ENCODE results near the gene ZNF561.

The ZNF561 gene

GRCh38 chr19:9644472-9644871 is 23.4 kb upstream of the ZNF561 start:
- FAIRE-seq (peak; percentile 66), DNase-seq (ENCODE audit: insufficient read length, low spot score) (no peak)
- TF ChIP-seq CTCF (IDR thresholded peaks at IDR 0.05; ENCODE audit: insufficient read depth, missing control alignments) = no peak

- FAIRE-seq = no peak
These were observed 20.8 kb upstream of the ZNF561 start for GRCh38 chr19:9641810-9642209.

GRCh38 chr19:9640956-9641355 is 19.9 kb upstream of the ZNF561 start:
- FAIRE-seq (no peak), DNase-seq (ENCODE audit: insufficient read length, low spot score) (no peak)
- TF ChIP-seq CTCF (IDR thresholded peaks at IDR 0.05; ENCODE audit: insufficient read depth, missing control alignments) = no peak

More at GRCh38 chr19:9641810-9642209, 20.8 kb upstream of the ZNF561 start:
- no peak for TF ChIP-seq CTCF (IDR thresholded peaks at IDR 0.05; ENCODE audit: insufficient read depth, missing control alignments)
- no peak for DNase-seq (ENCODE audit: insufficient read length, low spot score)

- no peak for TF ChIP-seq CTCF (IDR thresholded peaks at IDR 0.05; ENCODE audit: insufficient read depth, missing control alignments)
- DNase-seq (ENCODE audit: insufficient read length, low spot score) (no peak), FAIRE-seq (no peak)
These were observed 15.0 kb upstream of the ZNF561 start for GRCh38 chr19:9636018-9636417.

- no peak for TF ChIP-seq CTCF (IDR thresholded peaks at IDR 0.05; ENCODE audit: insufficient read depth, missing control alignments)
- no peak for FAIRE-seq
- DNase-seq (ENCODE audit: insufficient read length, low spot score) = no peak
These were observed 6.8 kb upstream of the ZNF561 start for GRCh38 chr19:9627856-9628255.

- DNase-seq (ENCODE audit: insufficient read length, low spot score) = no peak
- TF ChIP-seq CTCF (IDR thresholded peaks at IDR 0.05; ENCODE audit: insufficient read depth, missing control alignments) = no peak
- no peak for FAIRE-seq
These were observed 1.5 kb upstream of the ZNF561 start for GRCh38 chr19:9622531-9622930.

- FAIRE-seq = no peak
- no peak for DNase-seq (ENCODE audit: insufficient read length, low spot score)
- TF ChIP-seq CTCF (IDR thresholded peaks at IDR 0.05; ENCODE audit: insufficient read depth, missing control alignments) = no peak
These were observed 233 bp downstream of the ZNF561 start for GRCh38 chr19:9620842-9621155.

All from D721Med (cell line).